ENCODE measurements around the gene CDH4. TPM values are rescaled to one million over a fixed set of nuclear protein-coding genes. Genes with fewer than 3 reads are reported as not detected.

CDH4 gene
- total RNA-seq, 4 donors from 2014 or later, result 0.13 to 0.38 (median 0.21) TPM; not detected in 1

DNA sequence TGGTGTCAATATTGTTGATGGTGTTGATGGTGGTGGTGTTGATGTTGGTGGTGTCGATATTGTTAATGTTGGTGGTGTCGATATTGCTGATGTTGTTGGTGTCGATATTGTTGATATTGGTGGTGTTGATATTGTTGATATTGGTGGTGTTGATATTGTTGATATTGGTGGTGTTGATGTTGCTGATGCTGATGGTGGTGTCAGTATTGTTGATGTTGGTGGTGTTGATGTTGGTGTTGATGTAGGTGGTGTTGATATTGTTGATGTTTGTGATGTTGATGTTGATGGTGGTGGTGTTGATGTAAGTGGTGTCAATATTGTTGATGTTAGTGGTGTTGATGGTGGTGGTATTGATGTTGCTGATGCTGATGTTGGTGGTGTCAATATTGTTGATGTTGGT is 240.0 kb downstream of the CDH4 start:
- H3K36me3 ChIP-seq, result no peaks in the 10 kb centered on the region
- no peak overlapping the region for H3K4me3 ChIP-seq
- peaks cover 0 to 11% (median 0%) of the 10 kb centered on the region in 3 donors for H3K4me1 ChIP-seq
- no peak for DNase-seq
- 83 to 96% methylated on average over 3 of the region's 3 CpGs for WGBS, 2 donors
- no peak overlapping the region for H3K27ac ChIP-seq
- intact Hi-C loops (cut with DNase I), result no loop called here
- TF ChIP-seq, protein P1, sequence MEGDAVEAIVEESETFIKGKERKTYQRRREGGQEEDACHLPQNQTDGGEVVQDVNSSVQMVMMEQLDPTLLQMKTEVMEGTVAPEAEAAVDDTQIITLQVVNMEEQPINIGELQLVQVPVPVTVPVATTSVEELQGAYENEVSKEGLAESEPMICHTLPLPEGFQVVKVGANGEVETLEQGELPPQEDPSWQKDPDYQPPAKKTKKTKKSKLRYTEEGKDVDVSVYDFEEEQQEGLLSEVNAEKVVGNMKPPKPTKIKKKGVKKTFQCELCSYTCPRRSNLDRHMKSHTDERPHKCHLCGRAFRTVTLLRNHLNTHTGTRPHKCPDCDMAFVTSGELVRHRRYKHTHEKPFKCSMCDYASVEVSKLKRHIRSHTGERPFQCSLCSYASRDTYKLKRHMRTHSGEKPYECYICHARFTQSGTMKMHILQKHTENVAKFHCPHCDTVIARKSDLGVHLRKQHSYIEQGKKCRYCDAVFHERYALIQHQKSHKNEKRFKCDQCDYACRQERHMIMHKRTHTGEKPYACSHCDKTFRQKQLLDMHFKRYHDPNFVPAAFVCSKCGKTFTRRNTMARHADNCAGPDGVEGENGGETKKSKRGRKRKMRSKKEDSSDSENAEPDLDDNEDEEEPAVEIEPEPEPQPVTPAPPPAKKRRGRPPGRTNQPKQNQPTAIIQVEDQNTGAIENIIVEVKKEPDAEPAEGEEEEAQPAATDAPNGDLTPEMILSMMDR (IDR thresholded peaks at IDR 0.05), result no peak
- no peak for TF ChIP-seq POLR2A (IDR thresholded peaks at IDR 0.05)
- peaks cover 0 to 16% (median 0%) of the 10 kb centered on the region in 4 donors for H3K27me3 ChIP-seq
- H3K9me3 ChIP-seq, result no peaks in the 10 kb centered on the region

DNA sequence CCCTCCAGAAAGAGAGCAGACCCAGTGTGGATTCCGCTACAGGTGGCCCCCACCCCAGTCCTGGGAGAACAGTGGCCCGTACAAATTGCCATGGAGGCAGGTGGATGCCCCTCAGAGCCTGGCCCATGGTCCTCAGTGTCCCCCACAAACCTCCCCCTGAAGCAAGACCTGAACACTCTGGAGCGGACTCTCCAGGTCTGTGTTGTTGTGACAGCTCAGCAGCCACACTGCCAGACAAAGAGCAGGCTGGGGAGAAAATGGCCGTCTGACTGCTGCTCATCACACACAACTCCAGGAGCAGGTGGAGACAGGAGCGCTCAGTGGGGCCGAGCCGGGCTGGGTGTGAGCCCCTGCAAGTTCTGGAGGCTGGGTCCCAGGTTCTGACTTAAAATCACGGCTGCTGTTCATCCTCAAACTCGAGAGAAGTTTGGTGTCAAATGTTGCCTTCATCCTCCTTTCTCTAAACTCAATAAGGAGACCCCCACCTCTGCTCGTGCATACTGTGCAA is 241.8 kb downstream of the CDH4 start:
- Histone ChIP-seq H3K4me1 (no peaks in the 10 kb centered on the region), H3K27me3 (peaks cover 0 to 16% (median 0%) of the 10 kb centered on the region in 4 donors), H3K4me3 (no peak overlapping the region), H3K9me3 (no peaks in the 10 kb centered on the region), H3K36me3 (no peaks in the 10 kb centered on the region), H3K27ac (no peak overlapping the region)
- 60 to 66% methylated on average over 3 to 7 of the region's 10 CpGs for WGBS, 2 donors
- TF ChIP-seq, protein P1 (IDR thresholded peaks at IDR 0.05), result no peak
- TF ChIP-seq POLR2A (IDR thresholded peaks at IDR 0.05), result no peak
- intact Hi-C loops (cut with DNase I), result no loop called here
- no peak for DNase-seq

DNA sequence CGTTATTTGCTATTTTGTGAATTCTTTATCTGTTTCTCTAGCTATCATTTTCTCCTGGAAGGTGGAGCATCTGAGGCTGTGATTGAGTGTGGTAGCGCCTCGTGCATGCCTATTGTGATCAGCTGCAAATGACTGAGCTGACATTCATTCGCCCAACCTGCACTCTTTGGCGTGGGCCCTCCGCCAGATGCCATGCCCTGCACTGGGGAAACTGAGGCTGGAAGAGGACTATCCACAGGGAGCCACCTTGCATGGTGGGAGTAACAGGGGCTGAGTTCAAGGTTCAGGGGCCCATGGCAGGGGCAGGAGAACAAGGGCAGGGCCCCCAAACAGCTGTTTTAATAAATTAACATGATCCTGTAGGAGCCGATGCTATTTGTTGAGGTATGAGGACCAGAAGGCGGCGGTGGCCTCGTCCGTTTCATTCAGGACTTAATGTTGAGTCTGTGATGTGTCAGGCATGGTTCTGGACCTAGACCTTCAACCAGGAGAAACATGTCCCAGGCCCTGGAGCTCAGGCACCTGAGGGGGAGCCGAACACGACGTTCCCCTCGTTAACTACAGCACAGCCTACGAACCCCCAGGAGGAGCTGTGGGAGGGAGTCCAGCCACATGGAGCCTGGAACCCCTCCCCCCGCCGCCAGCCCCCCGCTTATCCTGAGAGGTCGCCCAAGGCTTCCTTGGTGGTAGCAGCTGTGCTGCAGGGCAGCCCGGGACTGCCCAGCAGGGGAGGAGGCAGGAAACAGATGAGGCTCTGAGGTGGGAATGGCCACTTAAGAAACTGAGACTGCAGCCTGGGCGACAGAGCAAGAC is 242.9 kb downstream of the CDH4 start:
- intact Hi-C loops (cut with DNase I), result no loop called here
- DNase-seq, result no peak
- H3K36me3 ChIP-seq, result no peaks in the 10 kb centered on the region
- H3K27me3 ChIP-seq, result peaks cover 0 to 16% (median 0%) of the 10 kb centered on the region in 4 donors
- no peaks in the 10 kb centered on the region for H3K9me3 ChIP-seq
- no peak for TF ChIP-seq POLR2A (IDR thresholded peaks at IDR 0.05)
- TF ChIP-seq, protein P1 (IDR thresholded peaks at IDR 0.05), result no peak
- H3K27ac ChIP-seq, result no peak overlapping the region
- WGBS, 2 donors, result 81 to 83% methylated on average over 13 of the region's 22 CpGs
- no peak overlapping the region for H3K4me3 ChIP-seq
- no peaks in the 10 kb centered on the region for H3K4me1 ChIP-seq

DNA sequence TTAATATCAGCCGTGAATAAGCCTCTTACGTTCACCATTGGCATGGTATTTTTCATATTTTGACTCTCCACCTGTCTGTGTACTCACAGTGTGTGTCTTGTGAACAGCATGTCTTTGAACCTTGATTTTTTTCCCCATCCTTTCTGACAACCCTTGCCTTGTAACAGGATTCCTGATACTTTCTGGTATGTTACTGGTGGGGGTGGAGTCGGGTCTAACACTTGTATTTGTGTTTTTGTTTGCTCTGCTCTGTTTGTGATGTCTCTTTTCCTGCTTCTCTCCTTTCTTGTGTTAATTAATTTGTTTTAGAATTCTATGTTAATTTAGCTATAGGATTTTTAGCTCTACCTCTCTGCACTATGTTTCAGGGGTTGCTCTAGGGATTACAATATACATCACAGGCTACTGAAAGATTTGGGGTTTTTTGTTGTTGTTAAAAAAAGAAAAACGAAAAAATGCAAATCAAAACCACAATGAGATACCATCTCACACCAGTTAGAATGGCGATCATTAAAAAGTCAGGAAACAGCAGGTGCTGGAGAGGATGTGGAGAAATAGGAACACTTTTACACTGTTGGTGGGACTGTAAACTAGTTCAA is 245.1 kb downstream of the CDH4 start:
- Histone ChIP-seq H3K27ac (no peak overlapping the region), H3K27me3 (peaks cover 0 to 16% (median 0%) of the 10 kb centered on the region in 4 donors), H3K9me3 (no peaks in the 10 kb centered on the region), H3K4me3 (no peak overlapping the region), H3K4me1 (no peaks in the 10 kb centered on the region), H3K36me3 (no peaks in the 10 kb centered on the region)
- no peak for TF ChIP-seq POLR2A (IDR thresholded peaks at IDR 0.05)
- TF ChIP-seq, protein P1 (IDR thresholded peaks at IDR 0.05), result no peak
- no peak for DNase-seq
- intact Hi-C loops (cut with DNase I), result no loop called here
- 26 to 29% methylated on average over 5 of the region's 5 CpGs for WGBS, 2 donors
